Natural killer cell treated with Interleukin-12 subunit alpha and Interleukin-12 subunit beta and Interleukin-15 and Interleukin-18, amount 100 ng/mL, for 72 hours (primary cell): ENCODE results near the gene WWP2. TPM values are rescaled to one million over a fixed set of nuclear protein-coding genes. Genes with fewer than 3 reads are reported as not detected.

Source experiments
- ATAC-seq, 2 donors: fragments of 150-1000 bp; cut with Tn5 transposase in 1 of 2; sonication (Bioruptor Pico), chemical (Tn5 transposase) in 1 of 2; 2 replicates each; pipeline ENCODE4 v1.10.0; 2021
- DNase-seq: peaks from one replicate; pipeline ENCODE4 v3.0.0; 2022; ENCODE audit warnings: low spot score
- H3K27ac Mint-ChIP-seq, 2 donors: 1 replicate in 1 of 2; 2 replicates in 1 of 2; pipeline ENCODE4 v1.8.0; 2022; ENCODE audit warnings: mixed read lengths in 2 of 2, mild to moderate bottlenecking in 1 of 2, moderate library complexity in 1 of 2
- H3K27me3 Mint-ChIP-seq, 2 donors: 1 replicate in 1 of 2; 2 replicates in 1 of 2; pipeline ENCODE4 v1.8.0; 2022; ENCODE audit warnings: mixed read lengths in 2 of 2
- H3K36me3 Mint-ChIP-seq: one replicate; pipeline ENCODE4 v1.8.0; 2022; ENCODE audit warnings: mixed read lengths
- H3K4me1 Mint-ChIP-seq, 2 donors: 1 replicate in 1 of 2; 2 replicates in 1 of 2; pipeline ENCODE4 v1.8.0; 2022; ENCODE audit warnings: low read depth in 2 of 2, mixed read lengths in 2 of 2, mild to moderate bottlenecking in 1 of 2
- H3K4me3 Mint-ChIP-seq: one replicate; pipeline ENCODE4 v1.8.0; 2022; ENCODE audit warnings: mixed read lengths
- H3K9me3 Mint-ChIP-seq: 2 replicates; pipeline ENCODE4 v1.8.0; 2022; ENCODE audit warnings: mixed read lengths
- total RNA-seq, 2 donors: library from RNA; stranded (reverse); gene quantifications; one replicate each; pipeline ENCODE4 v1.2.3, GENCODE V29; 2022

WWP2 gene
- total RNA-seq, 2 donors from 2014 or later = 82.8 to 93.2 TPM

GRCh38 chr16:69893106-69893505, 131.0 kb downstream of the WWP2 start:
- H3K27ac Mint-ChIP-seq = no peak overlapping the region
- no peaks in the 10 kb centered on the region for H3K9me3 Mint-ChIP-seq
- H3K4me1 Mint-ChIP-seq = peaks cover 0 to 22% of the 10 kb centered on the region in 2 donors
- H3K4me3 Mint-ChIP-seq = no peak overlapping the region
- H3K36me3 Mint-ChIP-seq = no peaks in the 10 kb centered on the region
- ATAC-seq (no peak), DNase-seq (no peak)
- H3K27me3 Mint-ChIP-seq = no peaks in the 10 kb centered on the region

- no peak overlapping the region for H3K4me3 Mint-ChIP-seq
- ATAC-seq = no peak
- no peaks in the 10 kb centered on the region for H3K27me3 Mint-ChIP-seq
- H3K9me3 Mint-ChIP-seq = no peaks in the 10 kb centered on the region
- no peak overlapping the region for H3K27ac Mint-ChIP-seq
- no peaks in the 10 kb centered on the region for H3K36me3 Mint-ChIP-seq
- peaks cover 0 to 14% of the 10 kb centered on the region in 2 donors for H3K4me1 Mint-ChIP-seq
- no peak for DNase-seq
These were observed 132.5 kb downstream of the WWP2 start for GRCh38 chr16:69894676-69895075.

GRCh38 chr16:69903865-69904415, 141.8 kb downstream of the WWP2 start:
- H3K4me1 Mint-ChIP-seq = peaks cover 0 to 6% of the 10 kb centered on the region in 2 donors
- ATAC-seq (no peak), DNase-seq (no peak)
- H3K4me3 Mint-ChIP-seq = no peak overlapping the region
- H3K27me3 Mint-ChIP-seq = no peaks in the 10 kb centered on the region
- H3K36me3 Mint-ChIP-seq = no peaks in the 10 kb centered on the region
- H3K27ac Mint-ChIP-seq = no peak overlapping the region
- H3K9me3 Mint-ChIP-seq = no peaks in the 10 kb centered on the region

- no peak overlapping the region for H3K27ac Mint-ChIP-seq
- no peak for ATAC-seq
- H3K27me3 Mint-ChIP-seq = no peaks in the 10 kb centered on the region
- H3K9me3 Mint-ChIP-seq = no peaks in the 10 kb centered on the region
- H3K36me3 Mint-ChIP-seq = no peaks in the 10 kb centered on the region
- DNase-seq = no peak
- peaks cover 0 to 6% of the 10 kb centered on the region in 2 donors for H3K4me1 Mint-ChIP-seq
- H3K4me3 Mint-ChIP-seq = no peak overlapping the region
These were observed 142.5 kb downstream of the WWP2 start for GRCh38 chr16:69904495-69905170.

GRCh38 chr16:69905171-69905555, 143.0 kb downstream of the WWP2 start:
- ATAC-seq (no peak), DNase-seq (no peak)
- no peak overlapping the region for H3K4me3 Mint-ChIP-seq
- peaks cover 0 to 6% of the 10 kb centered on the region in 2 donors for H3K4me1 Mint-ChIP-seq
- H3K36me3 Mint-ChIP-seq = peaks cover 5% of the 10 kb centered on the region
- no peaks in the 10 kb centered on the region for H3K9me3 Mint-ChIP-seq
- H3K27ac Mint-ChIP-seq = no peak overlapping the region
- H3K27me3 Mint-ChIP-seq = no peaks in the 10 kb centered on the region

- Mint-ChIP-seq H3K27me3 (no peaks in the 10 kb centered on the region), H3K36me3 (peaks cover 5% of the 10 kb centered on the region), H3K4me1 (peaks cover 0 to 9% of the 10 kb centered on the region in 2 donors), H3K4me3 (no peak overlapping the region), H3K9me3 (no peaks in the 10 kb centered on the region), H3K27ac (no peak overlapping the region)
- ATAC-seq = no peak
- DNase-seq = no peak
These were observed 144.8 kb downstream of the WWP2 start for GRCh38 chr16:69906838-69907401.

GRCh38 chr16:69909043-69909442, 146.9 kb downstream of the WWP2 start:
- no peaks in the 10 kb centered on the region for H3K9me3 Mint-ChIP-seq
- H3K36me3 Mint-ChIP-seq = peaks cover 5% of the 10 kb centered on the region
- no peak overlapping the region for H3K27ac Mint-ChIP-seq
- no peak overlapping the region for H3K4me3 Mint-ChIP-seq
- no peaks in the 10 kb centered on the region for H3K27me3 Mint-ChIP-seq
- DNase-seq = no peak
- H3K4me1 Mint-ChIP-seq = peaks cover 0 to 6% of the 10 kb centered on the region in 2 donors
- ATAC-seq = no peak

GRCh38 chr16:69909760-69910159, 147.6 kb downstream of the WWP2 start:
- Mint-ChIP-seq H3K36me3 (peaks cover 5% of the 10 kb centered on the region), H3K27ac (no peak overlapping the region), H3K9me3 (no peaks in the 10 kb centered on the region), H3K4me3 (no peak overlapping the region), H3K27me3 (no peaks in the 10 kb centered on the region), H3K4me1 (peaks cover 0 to 8% of the 10 kb centered on the region in 2 donors)
- no peak for DNase-seq
- no peak for ATAC-seq

GRCh38 chr16:69910964-69911363, 148.8 kb downstream of the WWP2 start:
- Mint-ChIP-seq H3K27me3 (no peaks in the 10 kb centered on the region), H3K4me1 (peaks cover 0 to 9% of the 10 kb centered on the region in 2 donors), H3K4me3 (no peak overlapping the region), H3K9me3 (no peaks in the 10 kb centered on the region), H3K36me3 (peaks cover 5% of the 10 kb centered on the region), H3K27ac (no peak overlapping the region)
- DNase-seq (no peak), ATAC-seq (no peak)

- no peaks in the 10 kb centered on the region for H3K27me3 Mint-ChIP-seq
- H3K27ac Mint-ChIP-seq = no peak overlapping the region
- no peak for DNase-seq
- no peak overlapping the region for H3K4me3 Mint-ChIP-seq
- ATAC-seq = no peak
- no peaks in the 10 kb centered on the region for H3K9me3 Mint-ChIP-seq
- H3K4me1 Mint-ChIP-seq = peaks cover 0 to 3% of the 10 kb centered on the region in 2 donors
- peaks cover 3% of the 10 kb centered on the region for H3K36me3 Mint-ChIP-seq
These were observed 154.3 kb downstream of the WWP2 start for GRCh38 chr16:69916462-69916861.

GRCh38 chr16:69917311-69917710, 155.2 kb downstream of the WWP2 start:
- peaks cover 5% of the 10 kb centered on the region for H3K36me3 Mint-ChIP-seq

GRCh38 chr16:69917739-69918138, 155.6 kb downstream of the WWP2 start:
- no peaks in the 10 kb centered on the region for H3K9me3 Mint-ChIP-seq
- peaks cover 5% of the 10 kb centered on the region for H3K36me3 Mint-ChIP-seq
- no peak overlapping the region for H3K4me3 Mint-ChIP-seq
- H3K27me3 Mint-ChIP-seq = no peaks in the 10 kb centered on the region
- peaks cover 0 to 8% of the 10 kb centered on the region in 2 donors for H3K4me1 Mint-ChIP-seq
- no peak overlapping the region for H3K27ac Mint-ChIP-seq
- no peak for ATAC-seq
- DNase-seq = no peak

More at GRCh38 chr16:69917311-69917710, 155.2 kb downstream of the WWP2 start:
- ATAC-seq (no peak), DNase-seq (no peak)
- Mint-ChIP-seq H3K9me3 (no peaks in the 10 kb centered on the region), H3K4me3 (no peak overlapping the region), H3K27me3 (no peaks in the 10 kb centered on the region), H3K27ac (no peak overlapping the region), H3K4me1 (peaks cover 0 to 5% of the 10 kb centered on the region in 2 donors)

- no peak overlapping the region for H3K27ac Mint-ChIP-seq
- H3K4me1 Mint-ChIP-seq = peaks cover 0 to 8% of the 10 kb centered on the region in 2 donors
- no peaks in the 10 kb centered on the region for H3K9me3 Mint-ChIP-seq
- DNase-seq (no peak), ATAC-seq (no peak)
- no peak overlapping the region for H3K4me3 Mint-ChIP-seq
- H3K27me3 Mint-ChIP-seq = no peaks in the 10 kb centered on the region
- H3K36me3 Mint-ChIP-seq = peaks cover 5% of the 10 kb centered on the region
These were observed 156.1 kb downstream of the WWP2 start for GRCh38 chr16:69918241-69918640.

GRCh38 chr16:69921127-69921526, 159.0 kb downstream of the WWP2 start:
- H3K27ac Mint-ChIP-seq = no peak overlapping the region
- H3K4me1 Mint-ChIP-seq = peaks cover 0 to 4% of the 10 kb centered on the region in 2 donors
- DNase-seq (no peak), ATAC-seq (no peak)
- peaks cover 5% of the 10 kb centered on the region for H3K36me3 Mint-ChIP-seq
- no peak overlapping the region for H3K4me3 Mint-ChIP-seq
- H3K9me3 Mint-ChIP-seq = no peaks in the 10 kb centered on the region
- H3K27me3 Mint-ChIP-seq = no peaks in the 10 kb centered on the region
